Left lung (tissue), 10 donors: ENCODE results near the gene PCNX2. TPM values are rescaled to one million over a fixed set of nuclear protein-coding genes. Genes with fewer than 3 reads are reported as not detected.

Experiments used
- ATAC-seq: fragments of 200-7000 bp; cut with Tn5 transposase; one replicate; pipeline ENCODE4 v1.9.1; 2020; ENCODE audit warnings: moderate library complexity
- DNase-seq, 4 donors: peaks; one replicate each; pipeline ENCODE4 v3.0.0-alpha.2; 2013 to 2020
- H3K27ac ChIP-seq, 2 donors: fragments of 200-600 bp; sonication (generic) in 1 of 2; one replicate each; pipeline versions ENCODE4 v1.5.0 to v1.8.0; 2020 to 2021
- H3K27me3 ChIP-seq, 2 donors: fragments of 200-600 bp; sonication (generic) in 1 of 2; one replicate each; pipeline versions ENCODE4 v1.5.0 to v1.8.0; 2020 to 2021
- H3K36me3 ChIP-seq, 2 donors: fragments of 200-600 bp; sonication (generic) in 1 of 2; one replicate each; pipeline versions ENCODE4 v1.5.0 to v1.8.0; 2020 to 2021
- H3K4me1 ChIP-seq, 2 donors: fragments of 200-600 bp; one replicate each; pipeline ENCODE4 v1.8.0; 2021
- H3K4me3 ChIP-seq, 2 donors: fragments of 200-600 bp; sonication (generic) in 1 of 2; one replicate each; pipeline versions ENCODE4 v1.5.0 to v1.8.0; 2020 to 2021; ENCODE audit warnings: mild to moderate bottlenecking in 1 of 2
- H3K9me3 ChIP-seq, 2 donors: fragments of 200-600 bp; sonication (generic) in 1 of 2; one replicate each; pipeline versions ENCODE4 v1.5.0 to v1.8.0; 2020 to 2021
- intact Hi-C, 2 donors: fragments of 100-400 bp; cut with DNase I; formaldehyde crosslinking; loops; one replicate each; pipeline versions ENCODE4 v1.11.2 to v1.14.2; 2022
- polyA plus RNA-seq, 6 donors: library from polyadenylated mRNA; unstranded; fragments of 120-200 nt; gene quantifications; one replicate each; pipeline ENCODE4 v1.2.1, GENCODE V29; 2013; ENCODE audit not compliant: insufficient read length in 6 of 6
- total RNA-seq, 2 donors: library from RNA; stranded (reverse); fragmentation: NEBNext Ultra II Directional; extraction: Animal tissue kit (Norgen Biotek cat#: 25700); gene quantifications; one replicate each; pipeline ENCODE4 v1.2.1, GENCODE V29; 2021
- TF ChIP-seq, protein P1 (sequence below), 2 donors: fragments of 200-600 bp; sonication (generic) in 1 of 2; IDR thresholded peaks; one replicate each; pipeline versions ENCODE4 v1.5.0 to v1.8.0; 2021; ENCODE audit warnings: antibody characterized with exemption in 2 of 2
- donor health status: DM: no; HTN: yes; CAD: no.
- donor health status: DM: no; HTN: no; CAD: no.

The PCNX2 gene
- total and polyA plus RNA-seq, 8 donors: 9.2 to 14.7 (median 11.3) TPM

DNA sequence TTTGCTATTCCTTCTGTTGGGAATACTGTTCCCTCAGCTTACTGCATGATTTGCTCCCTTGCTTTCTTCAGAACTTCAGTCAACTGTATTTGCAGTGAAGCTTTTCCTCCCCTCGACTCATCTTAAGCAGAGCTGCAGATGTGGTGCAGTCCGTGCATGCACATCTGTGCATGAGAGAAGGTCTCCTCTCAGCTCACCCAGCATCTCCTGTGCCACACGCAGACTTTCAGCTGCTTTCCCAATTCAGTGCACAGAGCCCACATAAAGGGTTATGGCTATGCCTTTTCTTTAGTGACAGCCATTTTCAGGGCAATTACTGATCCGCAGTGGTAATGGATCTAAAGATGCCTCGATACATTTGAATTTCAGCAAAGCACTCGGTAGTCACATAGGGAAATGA lies 358.6 kb downstream of the PCNX2 start:
- no peaks in the 10 kb centered on the region for H3K36me3 ChIP-seq
- H3K4me3 ChIP-seq: no peak overlapping the region
- H3K27me3 ChIP-seq: no peaks in the 10 kb centered on the region
- no peaks in the 10 kb centered on the region for H3K4me1 ChIP-seq
- ATAC-seq (no peak), DNase-seq (no peak)
- H3K27ac ChIP-seq: no peak overlapping the region
- TF ChIP-seq, protein P1, sequence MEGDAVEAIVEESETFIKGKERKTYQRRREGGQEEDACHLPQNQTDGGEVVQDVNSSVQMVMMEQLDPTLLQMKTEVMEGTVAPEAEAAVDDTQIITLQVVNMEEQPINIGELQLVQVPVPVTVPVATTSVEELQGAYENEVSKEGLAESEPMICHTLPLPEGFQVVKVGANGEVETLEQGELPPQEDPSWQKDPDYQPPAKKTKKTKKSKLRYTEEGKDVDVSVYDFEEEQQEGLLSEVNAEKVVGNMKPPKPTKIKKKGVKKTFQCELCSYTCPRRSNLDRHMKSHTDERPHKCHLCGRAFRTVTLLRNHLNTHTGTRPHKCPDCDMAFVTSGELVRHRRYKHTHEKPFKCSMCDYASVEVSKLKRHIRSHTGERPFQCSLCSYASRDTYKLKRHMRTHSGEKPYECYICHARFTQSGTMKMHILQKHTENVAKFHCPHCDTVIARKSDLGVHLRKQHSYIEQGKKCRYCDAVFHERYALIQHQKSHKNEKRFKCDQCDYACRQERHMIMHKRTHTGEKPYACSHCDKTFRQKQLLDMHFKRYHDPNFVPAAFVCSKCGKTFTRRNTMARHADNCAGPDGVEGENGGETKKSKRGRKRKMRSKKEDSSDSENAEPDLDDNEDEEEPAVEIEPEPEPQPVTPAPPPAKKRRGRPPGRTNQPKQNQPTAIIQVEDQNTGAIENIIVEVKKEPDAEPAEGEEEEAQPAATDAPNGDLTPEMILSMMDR (IDR thresholded peaks at IDR 0.05): no peak
- no peaks in the 10 kb centered on the region for H3K9me3 ChIP-seq
- intact Hi-C loops: no loop called here

Other genes with a start within 250 kb of the PCNX2 start
- 1 to 10 TPM; 6.0 to 8.9 TPM for gene MAP3K21, start 32.0 kb upstream of the PCNX2 start, total RNA-seq
- gene MAP3K21, start 32.0 kb upstream of the PCNX2 start, polyA plus RNA-seq: 10 to 100 TPM; 18.6 to 30.4 (median 26.8) TPM